Stomach (tissue), 9 donors: ENCODE measurements around the gene CARMIL1. TPM values are rescaled to one million over a fixed set of nuclear protein-coding genes. Genes with fewer than 3 reads are reported as not detected.

Experiments used
- DNase-seq, 2 donors: peaks; one replicate each; pipeline versions ENCODE4 v3.0.0 to v3.0.0-alpha.2; 2013 to 2019
- H3K27ac ChIP-seq, 5 donors: fragments of 200-600 bp in 4 of 5; sonication (generic) in 4 of 5; one replicate each; pipeline ENCODE4 v1.5.1; 2013 to 2019; ENCODE audit warnings: mild to moderate bottlenecking in 1 of 5, moderate library complexity in 1 of 5
- H3K27me3 ChIP-seq, 3 donors: fragments of 200-600 bp; sonication (generic); one replicate each; pipeline ENCODE4 v1.5.1; 2017 to 2019; ENCODE audit warnings: mixed run types in 1 of 3
- H3K36me3 ChIP-seq, 4 donors: fragments of 200-600 bp; sonication (generic); 1 replicate in 3 of 4; 2 replicates in 1 of 4; pipeline ENCODE4 v1.5.1; 2016 to 2019
- H3K4me1 ChIP-seq, 4 donors: fragments of 200-600 bp; sonication (generic); one replicate each; pipeline ENCODE4 v1.5.1; 2016 to 2019
- H3K4me3 ChIP-seq, 4 donors: fragments of 200-600 bp; sonication (generic) in 3 of 4; one replicate each; pipeline ENCODE4 v1.5.1; 2016 to 2019; ENCODE audit warnings: mild to moderate bottlenecking in 1 of 4
- H3K9me3 ChIP-seq, 4 donors: fragments of 200-600 bp; sonication (generic); one replicate each; pipeline ENCODE4 v1.5.1; 2016 to 2019
- CTCF ChIP-seq, 7 experiments: fragments of 450-650 bp in 4 of 7; fragments of 200-600 bp in 3 of 7; sonication (generic) in 3 of 7; IDR thresholded peaks; one replicate each; pipeline ENCODE4 v1.5.1; 2016 to 2019; ENCODE audit warnings: antibody characterized with exemption in 7 of 7, control low read depth in 2 of 7, mild to moderate bottlenecking in 1 of 7
- EP300 ChIP-seq: sonication (generic); formaldehyde crosslinking; IDR thresholded peaks from one replicate; pipeline ENCODE4 v1.6.1; 2017; ENCODE audit warnings: antibody characterized with exemption
- POLR2A ChIP-seq, 4 donors: fragments of 450-650 bp; IDR thresholded peaks; one replicate each; pipeline ENCODE4 v1.6.1; 2016; ENCODE audit warnings: antibody characterized with exemption in 4 of 4, control low read depth in 2 of 4, mild to moderate bottlenecking in 1 of 4, moderate library complexity in 1 of 4
- POLR2AphosphoS5 ChIP-seq, 3 donors: sonication (generic); formaldehyde crosslinking; IDR thresholded peaks; one replicate each; pipeline ENCODE4 v1.6.1; 2016; ENCODE audit warnings: antibody characterized with exemption in 3 of 3
- WGBS, 5 donors: extraction: QIAGEN DNeasy Blood & Tissue Kit in 3 of 5; methylation state at CpG; one replicate each; pipeline versions ENCODE4 v1.1.5 to v1.1.7; 2013 to 2018; 5-methylcytosine and 5-hydroxymethylcytosine counted together
- intact Hi-C: fragments of 100-400 bp; cut with DNase I; formaldehyde crosslinking; loops from one replicate; pipeline ENCODE4 v1.15.1; 2023; ENCODE audit warnings: low total_unique reads
- polyA plus RNA-seq, 3 donors: library from polyadenylated mRNA; stranded (reverse); fragments of 200-250 nt; gene quantifications; one replicate each; pipeline ENCODE4 v1.2.3, GENCODE V29; 2013
- total RNA-seq, 5 donors: library from RNA; depleted of rRNA; stranded (reverse); fragments of >200 nt; gene quantifications; one replicate each; pipeline versions ENCODE4 v1.1.0 to v1.2.3, GENCODE V29; 2014 to 2016
- donor health status: healthy with polysubstance abuse.
- donor health status: Bipolar disorder and iron deficiency.
- donor health status: healthy.

The CARMIL1 gene
- total and polyA plus RNA-seq, 8 donors, result 10.5 to 42.7 (median 14.9) TPM

GRCh38 chr6:25627001-25627400 lies 347.8 kb downstream of the CARMIL1 start:
- Histone ChIP-seq H3K27ac (no peak overlapping the region), H3K4me1 (no peaks in the 10 kb centered on the region), H3K36me3 (peaks cover 0 to 2% (median 0%) of the 10 kb centered on the region in 4 donors), H3K27me3 (peaks cover 0 to 5% (median 0%) of the 10 kb centered on the region in 3 donors), H3K9me3 (no peaks in the 10 kb centered on the region), H3K4me3 (no peak overlapping the region)
- intact Hi-C loops, result no loop called here
- WGBS, 5 donors, result 68 to 78% (median 69%) methylated on average over 3 of the region's 3 CpGs
- TF ChIP-seq POLR2AphosphoS5 (IDR thresholded peaks at IDR 0.05), result no peak
- TF ChIP-seq POLR2A (IDR thresholded peaks at IDR 0.05), result no peak
- TF ChIP-seq CTCF (IDR thresholded peaks at IDR 0.05), result no peak
- no peak for TF ChIP-seq EP300
- DNase-seq, result no peak

GRCh38 chr6:25628471-25629197 lies 349.5 kb downstream of the CARMIL1 start:
- 68 to 83% (median 77%) methylated on average over 4 of the region's 4 CpGs for WGBS, 5 donors
- Histone ChIP-seq H3K36me3 (no peaks in the 10 kb centered on the region), H3K4me3 (no peak overlapping the region), H3K27ac (no peak overlapping the region), H3K4me1 (no peaks in the 10 kb centered on the region), H3K9me3 (no peaks in the 10 kb centered on the region), H3K27me3 (peaks cover 0 to 8% (median 0%) of the 10 kb centered on the region in 3 donors)
- intact Hi-C loops, result no loop called here
- DNase-seq, result no peak
- TF ChIP-seq POLR2A (IDR thresholded peaks at IDR 0.05) (no peak), POLR2AphosphoS5 (IDR thresholded peaks at IDR 0.05) (no peak), CTCF (IDR thresholded peaks at IDR 0.05) (no peak), EP300 (no peak)

- intact Hi-C loops, result no loop called here
- TF ChIP-seq EP300 (no peak), POLR2AphosphoS5 (IDR thresholded peaks at IDR 0.05) (no peak), POLR2A (IDR thresholded peaks at IDR 0.05) (no peak), CTCF (IDR thresholded peaks at IDR 0.05) (no peak)
- Histone ChIP-seq H3K36me3 (no peaks in the 10 kb centered on the region), H3K27ac (no peak overlapping the region), H3K27me3 (peaks cover 0 to 8% (median 0%) of the 10 kb centered on the region in 3 donors), H3K4me1 (no peaks in the 10 kb centered on the region), H3K4me3 (no peak overlapping the region), H3K9me3 (no peaks in the 10 kb centered on the region)
- WGBS, 5 donors, result 42 to 63% (median 51%) methylated on average over 4 of the region's 4 CpGs
- no peak for DNase-seq
Measured at GRCh38 chr6:25629198-25629576, 350.0 kb downstream of the CARMIL1 start.

GRCh38 chr6:25630508-25631278 lies 351.5 kb downstream of the CARMIL1 start:
- Histone ChIP-seq H3K4me1 (no peaks in the 10 kb centered on the region), H3K9me3 (no peaks in the 10 kb centered on the region), H3K4me3 (no peak overlapping the region), H3K36me3 (no peaks in the 10 kb centered on the region), H3K27me3 (peaks cover 0 to 8% (median 0%) of the 10 kb centered on the region in 3 donors), H3K27ac (no peak overlapping the region)
- 43 to 59% (median 52%) methylated on average over 4 of the region's 4 CpGs for WGBS, 5 donors
- intact Hi-C loops, result no loop called here
- TF ChIP-seq POLR2AphosphoS5 (IDR thresholded peaks at IDR 0.05) (no peak), POLR2A (IDR thresholded peaks at IDR 0.05) (no peak), EP300 (no peak), CTCF (IDR thresholded peaks at IDR 0.05) (no peak)
- DNase-seq, result no peak
